ENCODE measurements around the gene CRAT. TPM values are rescaled to one million over a fixed set of nuclear protein-coding genes. Genes with fewer than 3 reads are reported as not detected.

The CRAT gene
- 10 to 100 TPM; 14.1 to 17.6 TPM for total RNA-seq

- DNase-seq: peak; percentile 98
- no peaks in the 10 kb centered on the region for H3K9me3 Mint-ChIP-seq (ENCODE audit: low read depth)
- H3K27ac Mint-ChIP-seq: peak within 1 kb of the TSS; percentile 98
- CTCF ChIA-PET: interaction anchor here (0.7 to 4.0 kb wide), 12 partner anchors 9 to 515 kb away, joined by 3 to 31 read pairs (median 3); partner anchors contain the start of genes DOLPP1, NTMT1 and SH3GLB2
- no peaks in the 10 kb centered on the region for H3K36me3 Mint-ChIP-seq
- peak within 1 kb of the TSS; percentile 94 for H3K4me3 Mint-ChIP-seq
- peak; percentile 93 for ATAC-seq
- no peaks in the 10 kb centered on the region for H3K27me3 Mint-ChIP-seq
- peaks cover 35% of the 10 kb centered on the region for H3K4me1 Mint-ChIP-seq
Measured at GRCh38 chr9:129110740-129111527, at the start of gene CRAT, which contains the start of gene PTPA. Gene CRAT (minus strand): TSS chr9:129110793. CDS start chr9:129110509, 284 bp downstream. Gene PTPA (plus strand): TSS chr9:129111415. CDS start chr9:129111601, 186 bp downstream.

GRCh38 chr9:129156163-129156562 is 45.6 kb upstream of the CRAT start:
- ATAC-seq: no peak
- no peak for DNase-seq
- H3K4me1 Mint-ChIP-seq: no peaks in the 10 kb centered on the region
- peaks cover 2% of the 10 kb centered on the region for H3K36me3 Mint-ChIP-seq
- no peaks in the 10 kb centered on the region for H3K27me3 Mint-ChIP-seq
- no peaks in the 10 kb centered on the region for H3K9me3 Mint-ChIP-seq (ENCODE audit: low read depth)
- no peak overlapping the region for H3K4me3 Mint-ChIP-seq
- CTCF ChIA-PET: interaction anchor here (1.0 to 2.8 kb wide), 2 partner anchors 11 to 13 kb away, joined by 4 to 13 read pairs; no protein-coding TSS in a partner anchor
- no peak overlapping the region for H3K27ac Mint-ChIP-seq

- Mint-ChIP-seq H3K27me3 (no peaks in the 10 kb centered on the region), H3K4me3 (no peak overlapping the region), H3K4me1 (no peaks in the 10 kb centered on the region), H3K27ac (no peak overlapping the region), H3K36me3 (peaks cover 2% of the 10 kb centered on the region), H3K9me3 (ENCODE audit: low read depth) (no peaks in the 10 kb centered on the region)
- no peak for ATAC-seq
- CTCF ChIA-PET: no interaction called here
- DNase-seq: no peak
Measured at GRCh38 chr9:129154866-129155477, 44.4 kb upstream of the CRAT start.

GRCh38 chr9:129151469-129151868 is 40.9 kb upstream of the CRAT start:
- DNase-seq (no peak), ATAC-seq (no peak)
- Mint-ChIP-seq H3K27me3 (no peaks in the 10 kb centered on the region), H3K27ac (no peak overlapping the region), H3K4me3 (no peak overlapping the region), H3K9me3 (ENCODE audit: low read depth) (no peaks in the 10 kb centered on the region), H3K36me3 (peaks cover 4% of the 10 kb centered on the region), H3K4me1 (peaks cover 5% of the 10 kb centered on the region)
- CTCF ChIA-PET: interaction anchor here (1.2 to 3.9 kb wide), 6 partner anchors 9 to 491 kb away, joined by 3 to 30 read pairs (median 5); no protein-coding TSS in a partner anchor

GRCh38 chr9:129150672-129151211 is 40.1 kb upstream of the CRAT start:
- Mint-ChIP-seq H3K27me3 (no peaks in the 10 kb centered on the region), H3K4me3 (no peak overlapping the region), H3K4me1 (peaks cover 5% of the 10 kb centered on the region), H3K36me3 (peaks cover 4% of the 10 kb centered on the region), H3K27ac (no peak overlapping the region), H3K9me3 (ENCODE audit: low read depth) (no peaks in the 10 kb centered on the region)
- DNase-seq: no peak
- ATAC-seq: no peak
- CTCF ChIA-PET: interaction anchor here (1.2 to 3.9 kb wide), 4 partner anchors 8 to 492 kb away, joined by 3 to 30 read pairs (median 4); no protein-coding TSS in a partner anchor

GRCh38 chr9:129150122-129150521 is 39.5 kb upstream of the CRAT start:
- Mint-ChIP-seq H3K4me1 (peaks cover 5% of the 10 kb centered on the region), H3K27me3 (no peaks in the 10 kb centered on the region), H3K4me3 (no peak overlapping the region), H3K9me3 (ENCODE audit: low read depth) (no peaks in the 10 kb centered on the region), H3K36me3 (peaks cover 4% of the 10 kb centered on the region), H3K27ac (peak overlapping the region; percentile 41)
- no peak for ATAC-seq
- DNase-seq: no peak
- CTCF ChIA-PET: interaction anchor here (1.5 to 3.9 kb wide), 2 partner anchors 7 to 493 kb away, joined by 3 to 30 read pairs; no protein-coding TSS in a partner anchor

- DNase-seq: no peak
- H3K27me3 Mint-ChIP-seq: no peaks in the 10 kb centered on the region
- peaks cover 4% of the 10 kb centered on the region for H3K36me3 Mint-ChIP-seq
- no peak overlapping the region for H3K4me3 Mint-ChIP-seq
- H3K9me3 Mint-ChIP-seq (ENCODE audit: low read depth): no peaks in the 10 kb centered on the region
- no peak for ATAC-seq
- CTCF ChIA-PET: interaction anchor here (0.9 to 1.2 kb wide), 2 partner anchors 17 to 24 kb away, joined by 3 to 5 read pairs; no protein-coding TSS in a partner anchor
- H3K4me1 Mint-ChIP-seq: peaks cover 5% of the 10 kb centered on the region
- H3K27ac Mint-ChIP-seq: peak overlapping the region; percentile 41
Measured at GRCh38 chr9:129149442-129149841, 38.8 kb upstream of the CRAT start.

- Mint-ChIP-seq H3K27ac (no peak overlapping the region), H3K9me3 (ENCODE audit: low read depth) (no peaks in the 10 kb centered on the region), H3K4me3 (no peak overlapping the region), H3K4me1 (peaks cover 10% of the 10 kb centered on the region), H3K27me3 (no peaks in the 10 kb centered on the region), H3K36me3 (peaks cover 10% of the 10 kb centered on the region)
- CTCF ChIA-PET: interaction anchor here (0.9 to 1.2 kb wide), 2 partner anchors 17 to 25 kb away, joined by 3 to 5 read pairs; no protein-coding TSS in a partner anchor
- no peak for ATAC-seq
- no peak for DNase-seq
Measured at GRCh38 chr9:129148463-129149204, 38.0 kb upstream of the CRAT start.

- DNase-seq: no peak
- no peaks in the 10 kb centered on the region for H3K9me3 Mint-ChIP-seq (ENCODE audit: low read depth)
- CTCF ChIA-PET: interaction anchor here (1.2 to 12.1 kb wide), 3 partner anchors 19 to 465 kb away, joined by 3 to 254 read pairs (median 4); no protein-coding TSS in a partner anchor
- no peak overlapping the region for H3K27ac Mint-ChIP-seq
- no peak for ATAC-seq
- no peaks in the 10 kb centered on the region for H3K27me3 Mint-ChIP-seq
- H3K4me3 Mint-ChIP-seq: no peak overlapping the region
- peaks cover 27% of the 10 kb centered on the region for H3K4me1 Mint-ChIP-seq
- H3K36me3 Mint-ChIP-seq: peaks cover 13% of the 10 kb centered on the region
Measured at GRCh38 chr9:129146441-129146941, 35.9 kb upstream of the CRAT start.

GRCh38 chr9:129145841-129146292 is 35.3 kb upstream of the CRAT start:
- no peak overlapping the region for H3K27ac Mint-ChIP-seq
- peaks cover 10% of the 10 kb centered on the region for H3K36me3 Mint-ChIP-seq
- no peaks in the 10 kb centered on the region for H3K27me3 Mint-ChIP-seq
- H3K4me3 Mint-ChIP-seq: no peak overlapping the region
- no peaks in the 10 kb centered on the region for H3K9me3 Mint-ChIP-seq (ENCODE audit: low read depth)
- peaks cover 33% of the 10 kb centered on the region for H3K4me1 Mint-ChIP-seq
- no peak for DNase-seq
- CTCF ChIA-PET: interaction anchor here (1.2 to 12.1 kb wide), 3 partner anchors 18 to 465 kb away, joined by 3 to 254 read pairs (median 4); no protein-coding TSS in a partner anchor
- ATAC-seq: no peak

GRCh38 chr9:129145316-129145715 is 34.7 kb upstream of the CRAT start:
- H3K4me3 Mint-ChIP-seq: no peak overlapping the region
- peaks cover 37% of the 10 kb centered on the region for H3K4me1 Mint-ChIP-seq
- no peaks in the 10 kb centered on the region for H3K27me3 Mint-ChIP-seq
- ATAC-seq (no peak), DNase-seq (no peak)
- no peaks in the 10 kb centered on the region for H3K9me3 Mint-ChIP-seq (ENCODE audit: low read depth)
- no peak overlapping the region for H3K27ac Mint-ChIP-seq
- H3K36me3 Mint-ChIP-seq: peaks cover 10% of the 10 kb centered on the region
- CTCF ChIA-PET: interaction anchor here (0.7 to 12.1 kb wide), 3 partner anchors 11 to 27 kb away, joined by 4 to 254 read pairs (median 249); partner anchors contain the start of gene IER5L
